Activated gamma-delta T cell treated with Interleukin-2 at 50 U/mL for 16 hours (primary cell): ENCODE measurements around the gene SERPINA6.
"Not testable (repeated sequence)": the region's sequence is repeated elsewhere in the genome, so short reads cannot be mapped to it uniquely, and the experiment has no call there.

Experiments used
- DNase-seq: peaks from one replicate; pipeline ENCODE4 v3.0.0-alpha.2; 2020

SERPINA6 gene

DNA sequence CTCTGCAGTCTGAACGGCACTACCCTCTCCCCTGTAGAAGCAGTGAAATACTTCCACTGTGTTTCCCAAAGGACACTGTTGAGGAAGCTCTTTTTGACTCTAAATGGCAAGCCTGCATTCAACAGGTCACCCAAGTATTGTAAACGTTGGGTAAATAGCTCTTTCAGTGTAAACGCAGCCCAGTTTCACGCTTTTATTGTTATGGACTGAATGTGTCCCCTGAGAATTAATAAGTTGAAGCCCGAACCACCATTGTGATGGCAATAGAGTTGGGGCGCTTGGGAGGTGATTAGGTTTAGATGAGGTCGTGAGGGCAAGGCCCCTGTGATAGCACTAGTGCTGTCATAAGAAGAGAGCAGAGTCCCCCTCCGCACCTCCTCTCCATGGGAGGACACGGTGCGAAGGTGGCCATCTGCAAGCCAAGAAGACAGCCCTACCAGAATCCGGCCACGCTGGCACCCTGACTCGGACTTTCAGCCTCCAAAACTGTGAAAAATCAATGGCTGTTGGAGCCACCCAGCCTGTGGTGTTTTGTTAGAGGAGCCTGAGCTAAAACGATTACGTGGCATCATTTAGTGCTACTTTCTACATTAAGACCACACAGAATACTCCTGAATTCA lies 31.1 kb downstream of the SERPINA6 start:
- DNase-seq, result no peak

DNA sequence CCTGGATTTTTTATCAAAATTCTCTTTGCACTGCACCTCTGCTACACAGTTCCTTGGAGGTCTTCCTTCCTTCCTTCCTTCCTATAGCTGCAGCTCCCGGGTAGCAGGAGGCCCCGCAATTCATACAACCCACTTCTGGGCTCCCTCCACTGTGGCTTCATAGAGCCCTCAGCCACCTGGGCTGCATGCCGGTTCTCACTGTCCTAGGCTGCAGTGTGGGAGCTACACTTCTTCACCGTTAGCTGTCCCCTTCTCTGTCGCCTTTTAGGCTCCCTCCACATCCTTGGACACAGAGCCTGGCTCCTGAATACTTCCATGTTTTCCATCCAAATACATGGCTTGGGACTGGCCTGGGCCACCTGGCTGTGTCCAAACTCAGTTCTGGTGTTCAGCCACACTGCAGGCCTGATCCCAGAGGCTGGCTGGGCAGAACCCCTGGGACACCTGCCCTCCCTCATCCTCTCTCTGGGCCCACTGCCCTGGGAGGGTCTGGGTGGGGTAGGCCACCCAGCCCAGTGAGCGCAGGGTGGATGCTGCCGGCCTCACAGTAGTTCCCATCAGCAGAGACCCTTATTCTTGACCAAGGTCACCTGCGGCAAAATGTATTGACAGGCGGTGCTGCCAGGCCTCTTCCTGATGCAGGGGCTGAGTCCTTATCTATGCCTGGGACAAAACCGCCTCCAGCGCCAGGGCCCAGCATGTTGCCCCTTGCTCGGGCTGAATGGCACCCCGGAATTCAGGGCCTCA lies 31.8 kb downstream of the SERPINA6 start:
- no peak for DNase-seq

DNA sequence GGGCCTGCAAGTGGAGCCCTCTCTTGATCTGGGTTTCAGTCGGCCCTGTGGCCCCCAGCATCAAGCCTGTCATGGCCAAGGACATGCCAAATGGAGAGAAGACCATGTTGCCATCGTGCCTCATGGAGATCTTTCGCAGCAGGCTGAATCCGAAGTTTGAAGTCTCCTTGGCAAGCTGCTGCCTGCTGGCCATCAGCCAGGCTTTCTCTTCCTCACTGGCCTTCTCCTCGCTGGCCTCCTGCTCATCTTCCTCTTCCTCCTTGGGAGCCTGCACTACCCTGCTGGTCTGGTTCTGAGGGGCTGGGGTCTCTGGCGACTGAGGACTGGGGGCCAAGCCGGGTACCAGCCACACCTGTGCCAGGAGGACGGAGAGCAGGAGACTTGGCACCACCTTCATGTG lies 32.9 kb downstream of the SERPINA6 start:
- DNase-seq, result no peak

DNA sequence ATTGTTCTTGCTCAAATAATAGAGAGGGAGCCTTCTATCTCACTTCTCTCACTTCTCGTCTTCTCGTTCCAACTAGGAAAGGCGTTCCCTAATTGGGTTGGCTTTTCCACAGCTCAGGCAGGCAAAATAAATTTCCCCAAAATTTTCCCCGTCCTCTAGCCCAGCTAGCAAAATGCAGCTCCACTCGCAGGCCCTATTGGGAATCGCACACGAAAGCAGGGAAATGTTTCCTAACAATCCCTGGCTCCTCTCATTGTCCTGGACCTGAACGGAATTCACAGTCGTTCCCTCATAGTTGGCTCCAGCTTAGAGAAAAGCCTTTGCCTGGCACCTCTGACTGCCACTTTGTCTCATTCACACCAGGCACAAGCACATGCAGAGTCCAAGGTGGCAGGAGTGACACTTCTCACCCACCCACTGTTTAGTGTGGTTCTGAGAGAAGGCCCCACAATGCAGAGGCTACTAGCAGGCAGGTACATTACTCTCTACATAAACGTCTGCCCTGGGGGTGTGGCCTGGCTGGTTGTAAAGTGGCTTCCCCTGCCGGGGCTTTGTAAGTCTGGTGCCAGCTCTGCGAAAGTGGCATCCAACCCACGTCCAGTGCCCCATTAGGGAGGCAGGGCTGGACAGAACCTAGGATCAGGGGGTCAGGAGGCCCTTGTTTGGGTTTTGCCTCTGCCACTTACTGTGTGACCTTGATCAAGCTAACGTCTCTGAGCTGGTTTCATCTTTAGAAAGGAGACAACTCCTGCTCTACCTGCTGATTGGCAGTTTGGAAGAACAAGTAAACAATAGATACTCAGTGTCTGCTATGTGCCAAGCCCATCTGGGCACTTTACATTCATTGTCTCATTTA lies 34.3 kb downstream of the SERPINA6 start:
- DNase-seq, result no peak

DNA sequence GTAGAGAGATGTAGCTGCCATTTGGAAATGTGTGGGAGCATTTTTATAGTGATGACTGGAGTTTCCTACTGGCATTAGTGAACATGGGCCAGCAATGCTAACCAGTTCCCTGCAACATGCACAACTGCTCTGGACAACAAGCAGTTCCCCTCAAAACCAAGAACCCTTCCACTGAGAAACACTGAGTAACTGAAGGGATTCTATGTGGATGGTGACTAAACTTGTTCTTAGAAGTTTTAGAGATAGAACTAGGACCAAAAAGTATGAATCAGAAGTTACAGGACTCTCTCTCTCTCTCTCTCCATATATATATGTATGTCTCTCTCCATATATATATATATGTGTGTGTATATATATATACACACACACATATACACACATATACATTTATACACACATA lies 38.0 kb downstream of the SERPINA6 start:
- DNase-seq, result no peak

DNA sequence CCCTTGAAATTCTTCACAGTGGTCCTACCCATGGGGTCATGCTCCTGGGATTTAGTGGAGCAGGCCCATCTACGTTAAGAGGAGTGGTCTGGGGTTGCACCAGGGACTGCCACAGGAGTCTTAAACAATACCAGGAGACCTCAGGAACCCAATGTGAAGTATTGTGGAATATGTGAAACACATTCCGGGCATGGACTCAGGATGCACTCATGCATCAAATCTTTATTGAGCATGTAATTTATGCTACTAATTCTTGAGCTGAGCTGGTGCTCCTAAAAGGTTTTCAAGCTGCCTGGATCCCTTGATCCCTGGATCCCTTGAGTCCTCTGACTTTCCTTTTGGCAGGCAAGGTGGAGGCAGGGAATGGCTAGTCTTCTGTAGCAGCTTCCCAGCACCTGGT lies 38.9 kb downstream of the SERPINA6 start:
- DNase-seq, result no peak

DNA sequence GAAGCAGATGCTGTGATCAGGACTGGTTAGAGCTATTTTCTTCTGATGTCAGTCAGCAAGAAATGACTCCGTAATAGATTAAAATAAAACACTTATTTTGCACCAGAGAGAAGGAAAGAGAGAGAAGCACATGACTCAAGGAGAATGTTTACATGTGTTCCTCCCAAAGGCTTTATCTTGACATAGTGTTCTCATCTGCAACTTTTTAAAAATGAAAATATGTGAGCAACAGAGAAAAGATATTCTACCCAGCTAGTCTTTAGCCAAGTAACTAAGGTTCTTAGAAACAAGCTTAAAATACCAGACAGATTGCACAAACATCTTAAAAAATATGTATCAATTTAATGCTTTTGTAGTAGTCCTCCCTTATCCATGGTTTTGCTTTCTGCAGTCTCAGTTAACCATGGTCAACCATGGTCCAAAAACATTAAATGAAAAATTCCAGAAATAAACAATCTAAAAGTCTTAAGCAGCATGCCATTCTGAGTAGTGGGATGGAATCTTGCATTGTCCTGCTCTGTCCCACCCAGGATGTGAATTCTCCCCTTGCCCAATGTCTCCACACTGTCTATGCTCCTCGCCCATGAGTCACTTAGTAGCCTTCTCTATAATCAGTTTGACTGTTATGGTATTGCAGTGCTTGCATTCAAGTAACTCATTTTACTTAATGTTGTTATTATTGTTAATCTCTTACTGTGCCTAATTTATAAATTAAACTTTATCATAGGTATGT lies 40.0 kb downstream of the SERPINA6 start:
- DNase-seq, result no peak

DNA sequence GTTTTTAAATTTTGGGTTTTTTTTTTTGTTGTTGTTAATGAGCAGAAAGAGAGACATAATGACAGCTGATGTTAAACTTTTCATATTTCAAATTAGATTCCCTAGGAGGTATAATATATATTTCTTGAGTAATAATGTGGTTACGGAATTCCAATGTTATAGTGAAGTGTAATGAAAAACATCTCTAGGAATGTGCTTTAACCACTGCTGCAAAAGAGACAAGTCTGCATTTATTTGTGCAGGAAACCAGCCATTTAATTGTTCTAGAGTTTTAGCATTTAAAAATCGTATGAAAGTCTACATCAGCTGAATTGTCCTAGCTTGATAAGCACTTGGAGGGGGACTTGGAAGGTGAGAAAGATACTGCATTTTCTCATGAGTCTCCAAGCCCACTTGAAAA lies 44.4 kb downstream of the SERPINA6 start:
- no peak for DNase-seq

DNA sequence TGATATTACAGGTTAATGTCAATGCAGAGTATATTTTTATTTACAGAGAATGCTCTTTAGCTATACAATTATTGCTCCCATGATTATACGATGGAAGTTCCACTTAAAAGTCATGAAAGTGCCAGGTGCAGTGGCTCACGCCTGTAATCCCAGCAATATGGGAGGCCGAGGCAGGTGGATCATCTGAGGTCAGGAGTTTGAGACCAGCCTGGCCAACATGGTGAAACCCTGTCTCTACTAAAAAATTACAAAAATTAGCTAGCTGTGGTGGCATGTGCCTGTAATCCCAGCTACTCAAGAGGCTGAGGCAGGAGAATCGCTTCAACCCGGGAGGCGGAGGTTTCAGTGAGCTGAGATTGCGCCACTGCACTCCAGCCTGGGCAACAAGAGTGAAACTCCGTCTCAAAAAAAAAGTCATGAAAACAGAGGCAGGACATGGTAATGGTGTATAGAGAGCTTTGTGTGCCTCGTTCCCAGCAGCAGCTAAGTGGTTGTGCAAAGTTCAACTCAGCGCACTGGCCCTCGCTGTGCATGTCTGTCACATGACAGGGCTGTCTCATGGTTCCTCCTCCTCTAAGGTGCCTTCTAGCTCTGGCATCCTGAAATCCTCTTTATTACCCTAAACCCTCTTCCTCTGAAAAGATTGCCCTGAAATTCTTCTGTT lies 46.1 kb downstream of the SERPINA6 start:
- not testable (repeated sequence) for DNase-seq

DNA sequence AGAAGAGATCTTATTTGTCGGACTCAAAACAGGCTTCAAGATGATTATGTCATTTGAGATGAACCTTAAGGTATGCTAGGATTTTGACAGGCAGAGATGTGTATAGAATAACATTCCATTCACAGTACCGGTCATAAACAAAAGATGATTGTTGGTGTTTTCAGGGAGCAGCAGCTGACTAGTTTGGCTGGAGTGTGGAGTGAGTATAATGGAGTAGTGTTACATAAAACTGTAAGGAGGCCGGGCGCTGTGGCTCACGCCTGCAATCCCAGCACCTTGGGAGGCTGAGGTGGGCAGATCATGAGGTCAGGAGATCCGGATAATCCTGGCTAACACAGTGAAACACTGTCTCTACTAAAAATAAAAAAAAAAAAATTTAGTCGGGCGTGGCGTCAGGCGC lies 54.0 kb downstream of the SERPINA6 start:
- DNase-seq, result no peak

DNA sequence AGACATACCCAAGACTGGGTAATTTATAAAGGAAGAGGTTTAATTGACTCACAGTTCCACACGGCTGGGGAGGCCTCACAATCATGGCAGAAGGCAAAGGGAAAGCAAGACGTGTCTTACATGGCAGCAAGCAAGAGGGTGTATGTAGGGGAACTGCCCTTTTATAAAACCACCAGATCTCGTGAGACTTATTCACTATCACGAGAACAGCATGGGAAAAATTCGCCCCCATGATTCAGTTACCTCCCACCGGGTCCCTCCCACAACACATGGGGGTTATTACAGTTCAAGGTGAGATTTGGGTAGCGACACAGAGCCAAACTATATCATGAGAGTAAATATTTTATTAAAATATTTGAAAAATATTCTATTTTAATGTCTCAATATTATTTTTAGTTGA lies 54.6 kb downstream of the SERPINA6 start:
- not testable (repeated sequence) for DNase-seq

DNA sequence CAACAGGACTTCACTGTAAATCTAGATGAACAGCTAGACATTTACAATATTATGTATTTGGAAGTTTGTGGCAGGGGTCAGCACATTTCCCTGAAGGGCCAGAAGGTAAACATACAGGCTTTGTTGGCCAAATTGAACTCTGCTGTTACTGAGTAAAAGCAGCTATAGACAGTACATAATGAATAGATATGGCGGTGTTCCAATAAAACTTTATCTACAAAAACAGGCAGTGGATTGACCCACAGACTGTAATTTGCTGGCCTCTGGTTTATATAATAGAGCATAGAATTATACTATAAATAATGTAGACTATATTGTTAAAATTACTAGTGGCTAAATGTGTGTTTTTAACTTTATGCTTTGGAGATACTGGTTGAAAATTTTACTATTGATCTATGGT lies 55.8 kb downstream of the SERPINA6 start:
- no peak for DNase-seq

DNA sequence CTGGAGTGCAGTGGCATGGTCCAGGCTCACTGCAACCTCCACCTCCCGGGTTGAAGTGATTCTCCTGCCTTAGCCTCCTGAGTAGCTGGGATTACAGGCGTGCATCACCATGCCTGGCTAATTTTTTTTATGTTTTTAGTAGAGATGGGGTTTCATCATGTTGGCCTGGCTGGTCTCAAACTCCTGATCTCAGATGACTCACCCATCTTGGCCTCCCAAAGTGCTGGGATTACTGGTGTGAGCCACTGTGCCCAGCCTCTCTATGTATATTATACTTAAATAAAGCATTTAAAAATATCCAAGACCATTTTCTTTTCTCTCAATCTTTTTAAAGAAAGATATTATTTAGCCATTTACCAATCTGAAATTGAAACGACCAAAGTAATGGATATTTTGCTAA lies 58.9 kb downstream of the SERPINA6 start:
- DNase-seq, result not testable (repeated sequence)
